ENCODE results near the gene RS1. TPM values are rescaled to one million over a fixed set of nuclear protein-coding genes. Genes with fewer than 3 reads are reported as not detected.

Gene RS1
- total RNA-seq, 2 donors from 2014 or later = not detected

- DNase-seq (ENCODE audit: low spot score) (no peak), ATAC-seq (ENCODE audit: insufficient number of reproducible peaks, low FRiP score, low read depth) (no peak)
- Histone ChIP-seq H3K9me3 (no peaks in the 10 kb centered on the region), H3K27me3 (replicated peaks; ENCODE audit: insufficient read depth) (no peaks in the 10 kb centered on the region), H3K36me3 (no peaks in the 10 kb centered on the region), H3K4me1 (ENCODE audit: control insufficient read depth in 1 of 2, low read depth in 2 of 2) (no peaks in the 10 kb centered on the region), H3K4me3 (no peak overlapping the region), H3K27ac (no peak overlapping the region)
- no peak for TF ChIP-seq CTCF (IDR thresholded peaks at IDR 0.05)
Observed at GRCh38 chrX:18652636-18653035, 19.3 kb downstream of the RS1 start.

- ATAC-seq (ENCODE audit: insufficient number of reproducible peaks, low FRiP score, low read depth) (no peak), DNase-seq (ENCODE audit: low spot score) (no peak)
- Histone ChIP-seq H3K4me1 (ENCODE audit: control insufficient read depth in 1 of 2, low read depth in 2 of 2) (no peaks in the 10 kb centered on the region), H3K36me3 (no peaks in the 10 kb centered on the region), H3K27me3 (replicated peaks; ENCODE audit: insufficient read depth) (no peaks in the 10 kb centered on the region), H3K9me3 (no peaks in the 10 kb centered on the region), H3K27ac (no peak overlapping the region), H3K4me3 (no peak overlapping the region)
- TF ChIP-seq CTCF (IDR thresholded peaks at IDR 0.05) = no peak
Observed at GRCh38 chrX:18650662-18651061, 21.2 kb downstream of the RS1 start.

GRCh38 chrX:18649498-18649951 is 22.4 kb downstream of the RS1 start:
- H3K9me3 ChIP-seq = no peaks in the 10 kb centered on the region
- no peak for DNase-seq (ENCODE audit: low spot score)
- TF ChIP-seq CTCF (IDR thresholded peaks at IDR 0.05) = no peak
- no peak for ATAC-seq (ENCODE audit: insufficient number of reproducible peaks, low FRiP score, low read depth)
- no peaks in the 10 kb centered on the region for H3K36me3 ChIP-seq
- no peaks in the 10 kb centered on the region for H3K27me3 ChIP-seq (replicated peaks; ENCODE audit: insufficient read depth)
- no peak overlapping the region for H3K27ac ChIP-seq
- no peaks in the 10 kb centered on the region for H3K4me1 ChIP-seq (ENCODE audit: control insufficient read depth in 1 of 2, low read depth in 2 of 2)
- no peak overlapping the region for H3K4me3 ChIP-seq

- ATAC-seq (ENCODE audit: insufficient number of reproducible peaks, low FRiP score, low read depth) = no peak
- Histone ChIP-seq H3K36me3 (no peaks in the 10 kb centered on the region), H3K9me3 (no peaks in the 10 kb centered on the region), H3K27ac (no peak overlapping the region), H3K4me3 (no peak overlapping the region), H3K27me3 (replicated peaks; ENCODE audit: insufficient read depth) (no peaks in the 10 kb centered on the region), H3K4me1 (ENCODE audit: control insufficient read depth in 1 of 2, low read depth in 2 of 2) (no peaks in the 10 kb centered on the region)
- TF ChIP-seq CTCF (IDR thresholded peaks at IDR 0.05) = no peak
- no peak for DNase-seq (ENCODE audit: low spot score)
Observed at GRCh38 chrX:18647621-18648020, 24.3 kb downstream of the RS1 start.

- DNase-seq (ENCODE audit: low spot score) (no peak), ATAC-seq (ENCODE audit: insufficient number of reproducible peaks, low FRiP score, low read depth) (no peak)
- H3K36me3 ChIP-seq = no peaks in the 10 kb centered on the region
- no peaks in the 10 kb centered on the region for H3K9me3 ChIP-seq
- H3K27ac ChIP-seq = no peak overlapping the region
- no peak for TF ChIP-seq CTCF (IDR thresholded peaks at IDR 0.05)
- H3K27me3 ChIP-seq (replicated peaks; ENCODE audit: insufficient read depth) = no peaks in the 10 kb centered on the region
- H3K4me3 ChIP-seq = no peak overlapping the region
- H3K4me1 ChIP-seq (ENCODE audit: control insufficient read depth in 1 of 2, low read depth in 2 of 2) = no peaks in the 10 kb centered on the region
Observed at GRCh38 chrX:18643853-18644252, 28.1 kb downstream of the RS1 start.
